ENCODE data around the gene BTK.
"Not testable (repeated sequence)": the region's sequence is repeated elsewhere in the genome, so short reads cannot be mapped to it uniquely, and the experiment has no call there.

Gene BTK

GRCh38 chrX:101337776-101338271, 48.2 kb downstream of the BTK start:
- DNase-seq (ENCODE audit: low read depth in 2 of 2), result no peak

DNA sequence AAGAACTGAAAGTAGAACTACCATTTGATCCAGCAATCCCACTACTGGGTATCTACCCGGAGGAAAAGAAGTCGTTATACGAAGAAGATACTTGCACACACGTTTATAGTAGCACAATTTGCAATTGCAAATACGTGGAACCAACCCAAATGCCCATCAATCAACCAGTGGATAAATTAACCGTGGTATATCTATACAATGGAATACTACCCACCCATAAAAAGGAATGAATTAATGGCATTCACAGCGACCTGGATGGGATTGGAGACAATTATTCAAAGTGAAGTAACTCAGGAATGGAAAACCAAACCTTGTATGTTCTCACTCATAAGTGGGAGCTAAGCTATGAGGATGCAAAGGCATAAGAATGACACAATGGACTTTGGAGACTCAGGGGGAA, 51.7 kb downstream of the BTK start:
- not testable (repeated sequence) for DNase-seq (ENCODE audit: low read depth in 2 of 2)

GRCh38 chrX:101326600-101326999, 59.4 kb downstream of the BTK start:
- not testable (repeated sequence) for DNase-seq (ENCODE audit: low read depth in 2 of 2)

DNA sequence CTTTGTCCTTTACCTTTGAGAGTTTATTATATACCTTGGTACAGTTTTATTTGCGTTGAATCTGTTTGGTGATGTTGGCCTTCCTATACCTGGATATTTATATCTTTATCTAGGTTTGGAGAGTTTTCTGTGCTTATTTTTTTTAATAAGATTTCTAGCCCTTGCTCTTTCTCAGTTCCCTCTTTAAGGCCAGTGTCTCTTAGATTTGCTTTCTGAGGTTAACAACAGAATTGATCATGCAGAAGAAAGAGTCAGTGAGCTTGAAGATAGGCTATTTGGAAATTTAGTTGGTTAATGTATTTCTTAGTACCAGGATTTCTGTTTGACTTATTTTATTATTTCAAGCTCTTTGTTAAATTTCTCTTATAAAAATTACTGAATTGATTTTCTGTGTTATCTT, 82.2 kb downstream of the BTK start:
- no peak for DNase-seq (ENCODE audit: low read depth in 2 of 2)
